ENCODE data around the gene MAPRE2.
A peak's percentile ranks its signal among the peaks of the same experiment; 100 is the strongest.

The MAPRE2 gene

GRCh38 chr18:35121038-35121437 is 79.8 kb downstream of the MAPRE2 start:
- Histone ChIP-seq H2BK15ac (ENCODE audit: low read depth, poor library complexity, severe bottlenecking) (no peak overlapping the region), H3K9me3 (ENCODE audit: control insufficient read depth, low read length) (no peaks in the 10 kb centered on the region), H3K27ac (ENCODE audit: low read length, poor library complexity, severe bottlenecking) (no peak overlapping the region), H2BK12ac (ENCODE audit: low read length in 2 of 2) (no peak overlapping the region), H3K79me1 (replicated peaks; ENCODE audit: low read length, poor library complexity, severe bottlenecking) (peaks cover 29% of the 10 kb centered on the region), H3K36me3 (ENCODE audit: control insufficient read depth in 1 of 2, insufficient read depth in 2 of 2, low read depth in 1 of 2, low read length in 2 of 2) (no peaks in the 10 kb centered on the region), H3K4me1 (ENCODE audit: control insufficient read depth, insufficient read depth, low read depth, low read length) (peaks cover 17% of the 10 kb centered on the region), H3K9ac (ENCODE audit: low read length) (no peak overlapping the region), H2BK120ac (ENCODE audit: low read depth, low read length) (no peak overlapping the region), H2BK5ac (ENCODE audit: low read depth, low read length, poor library complexity, severe bottlenecking) (no peak overlapping the region), H2AK5ac (ENCODE audit: low read length, severe bottlenecking) (no peak overlapping the region), H3K14ac (ENCODE audit: low read length in 2 of 2) (no peak overlapping the region), H3K4me2 (ENCODE audit: low read length, poor library complexity, severe bottlenecking) (no peak overlapping the region), H3K4ac (ENCODE audit: low read depth in 1 of 2, low read length in 2 of 2) (no peak overlapping the region), H4K8ac (ENCODE audit: low read length) (no peak overlapping the region), H3K4me3 (ENCODE audit: insufficient read depth in 1 of 2, low read depth in 1 of 2, low read length in 2 of 2) (no peak overlapping the region), H4K91ac (ENCODE audit: low read length) (no peak overlapping the region), H3K27me3 (ENCODE audit: control insufficient read depth in 1 of 2, insufficient read depth in 1 of 2, low read length in 2 of 2) (no peaks in the 10 kb centered on the region), H2AFZ (ENCODE audit: low read depth, low read length) (no peak overlapping the region), H3K18ac (ENCODE audit: low read depth in 1 of 2, low read length in 2 of 2) (no peak overlapping the region), H3K23ac (ENCODE audit: low read length in 2 of 2) (no peak overlapping the region)
- no peak for DNase-seq
- 91% methylated on average over 3 of the region's 3 CpGs for WGBS

DNA sequence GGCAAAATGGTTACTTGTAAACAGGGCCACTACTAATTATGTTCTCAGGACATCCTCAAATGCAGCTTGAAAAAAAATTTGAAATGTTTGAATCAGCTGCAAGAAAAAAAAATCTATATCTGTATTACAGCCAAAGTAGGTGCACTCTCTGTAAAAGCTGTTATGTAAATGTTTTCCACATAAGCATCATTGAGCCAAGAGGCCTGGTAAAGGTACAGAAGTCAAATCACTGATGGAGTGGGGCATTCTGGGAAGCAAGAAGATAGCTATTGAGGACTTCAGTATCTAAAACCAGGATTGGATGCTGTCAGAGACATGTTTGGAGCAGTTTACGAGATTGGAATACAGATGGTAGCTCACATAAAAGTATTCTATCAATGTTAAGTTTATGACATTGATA is 80.3 kb downstream of the MAPRE2 start:
- Histone ChIP-seq H2AK5ac (ENCODE audit: low read length, severe bottlenecking) (no peak overlapping the region), H2BK120ac (ENCODE audit: low read depth, low read length) (no peak overlapping the region), H4K8ac (ENCODE audit: low read length) (no peak overlapping the region), H3K4me2 (ENCODE audit: low read length, poor library complexity, severe bottlenecking) (no peak overlapping the region), H3K14ac (ENCODE audit: low read length in 2 of 2) (no peak overlapping the region), H3K4me1 (ENCODE audit: control insufficient read depth, insufficient read depth, low read depth, low read length) (peaks cover 17% of the 10 kb centered on the region), H3K18ac (ENCODE audit: low read depth in 1 of 2, low read length in 2 of 2) (no peak overlapping the region), H3K4ac (ENCODE audit: low read depth in 1 of 2, low read length in 2 of 2) (no peak overlapping the region), H3K9me3 (ENCODE audit: control insufficient read depth, low read length) (no peaks in the 10 kb centered on the region), H3K27ac (ENCODE audit: low read length, poor library complexity, severe bottlenecking) (no peak overlapping the region), H2BK15ac (ENCODE audit: low read depth, poor library complexity, severe bottlenecking) (no peak overlapping the region), H2AFZ (ENCODE audit: low read depth, low read length) (no peak overlapping the region), H2BK12ac (ENCODE audit: low read length in 2 of 2) (no peak overlapping the region), H3K36me3 (ENCODE audit: control insufficient read depth in 1 of 2, insufficient read depth in 2 of 2, low read depth in 1 of 2, low read length in 2 of 2) (no peaks in the 10 kb centered on the region), H3K23ac (ENCODE audit: low read length in 2 of 2) (no peak overlapping the region), H2BK5ac (ENCODE audit: low read depth, low read length, poor library complexity, severe bottlenecking) (no peak overlapping the region), H4K91ac (ENCODE audit: low read length) (no peak overlapping the region), H3K4me3 (ENCODE audit: insufficient read depth in 1 of 2, low read depth in 1 of 2, low read length in 2 of 2) (no peak overlapping the region), H3K27me3 (ENCODE audit: control insufficient read depth in 1 of 2, insufficient read depth in 1 of 2, low read length in 2 of 2) (no peaks in the 10 kb centered on the region), H3K9ac (ENCODE audit: low read length) (no peak overlapping the region), H3K79me1 (replicated peaks; ENCODE audit: low read length, poor library complexity, severe bottlenecking) (peaks cover 26% of the 10 kb centered on the region)
- 93% methylated on average over 1 of the region's 1 CpG for WGBS
- DNase-seq, result no peak

DNA sequence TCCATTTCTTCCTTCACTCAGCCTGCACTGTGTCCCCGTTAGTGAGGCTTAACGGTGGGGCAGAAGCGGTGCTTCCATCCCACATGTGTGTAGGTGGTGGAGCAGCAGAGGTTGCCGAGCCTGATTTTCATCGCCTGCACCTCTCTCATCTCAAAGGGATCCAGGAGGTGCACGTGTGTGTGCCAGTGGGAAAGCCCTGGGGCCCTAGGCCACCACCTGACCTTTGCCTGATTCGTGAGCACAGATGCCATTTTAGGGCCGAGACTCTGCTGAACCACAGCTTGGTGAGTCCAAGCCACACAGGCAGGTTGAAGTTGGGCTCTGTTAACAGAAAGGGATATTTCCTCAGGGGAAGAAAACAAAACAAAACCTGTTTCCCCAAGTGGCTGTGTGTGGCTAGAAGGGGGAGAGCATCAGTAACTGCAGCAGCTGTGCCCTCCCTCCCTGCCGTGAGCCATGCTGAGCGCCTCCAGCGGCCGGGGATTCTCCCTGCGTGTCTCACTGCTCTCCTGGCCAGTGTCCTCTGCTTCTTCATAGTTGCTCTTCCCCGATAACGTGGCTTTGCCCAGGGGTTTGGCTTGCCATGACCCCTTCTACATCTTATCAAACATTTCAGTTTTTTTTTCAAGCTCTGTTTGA is 81.5 kb downstream of the MAPRE2 start:
- WGBS, result 79% methylated on average over 13 of the region's 15 CpGs
- no peak for DNase-seq
- peak overlapping the region in 1 of 2 experiments; percentile 69 for H3K14ac ChIP-seq (ENCODE audit: low read length in 2 of 2)
- no peak overlapping the region for H3K9ac ChIP-seq (ENCODE audit: low read length)
- H3K4me1 ChIP-seq (ENCODE audit: control insufficient read depth, insufficient read depth, low read depth, low read length), result peaks cover 13% of the 10 kb centered on the region
- H3K18ac ChIP-seq (ENCODE audit: low read depth in 1 of 2, low read length in 2 of 2), result no peak overlapping the region
- H2BK120ac ChIP-seq (ENCODE audit: low read depth, low read length), result no peak overlapping the region
- H3K79me1 ChIP-seq (replicated peaks; ENCODE audit: low read length, poor library complexity, severe bottlenecking), result peaks cover 22% of the 10 kb centered on the region
- no peaks in the 10 kb centered on the region for H3K9me3 ChIP-seq (ENCODE audit: control insufficient read depth, low read length)
- no peaks in the 10 kb centered on the region for H3K27me3 ChIP-seq (ENCODE audit: control insufficient read depth in 1 of 2, insufficient read depth in 1 of 2, low read length in 2 of 2)
- no peak overlapping the region for H3K4me3 ChIP-seq (ENCODE audit: insufficient read depth in 1 of 2, low read depth in 1 of 2, low read length in 2 of 2)
- H2AFZ ChIP-seq (ENCODE audit: low read depth, low read length), result no peak overlapping the region
- H3K23ac ChIP-seq (ENCODE audit: low read length in 2 of 2), result no peak overlapping the region
- no peak overlapping the region for H4K8ac ChIP-seq (ENCODE audit: low read length)
- no peak overlapping the region for H2BK15ac ChIP-seq (ENCODE audit: low read depth, poor library complexity, severe bottlenecking)
- H3K4me2 ChIP-seq (ENCODE audit: low read length, poor library complexity, severe bottlenecking), result no peak overlapping the region
- H4K91ac ChIP-seq (ENCODE audit: low read length), result no peak overlapping the region
- H3K36me3 ChIP-seq (ENCODE audit: control insufficient read depth in 1 of 2, insufficient read depth in 2 of 2, low read depth in 1 of 2, low read length in 2 of 2), result peaks cover 3 to 7% of the 10 kb centered on the region in 2 experiments
- H2BK5ac ChIP-seq (ENCODE audit: low read depth, low read length, poor library complexity, severe bottlenecking), result no peak overlapping the region
- no peak overlapping the region for H3K27ac ChIP-seq (ENCODE audit: low read length, poor library complexity, severe bottlenecking)
- H2AK5ac ChIP-seq (ENCODE audit: low read length, severe bottlenecking), result no peak overlapping the region
- H3K4ac ChIP-seq (ENCODE audit: low read depth in 1 of 2, low read length in 2 of 2), result no peak overlapping the region
- H2BK12ac ChIP-seq (ENCODE audit: low read length in 2 of 2), result no peak overlapping the region

GRCh38 chr18:35123811-35124210 is 82.6 kb downstream of the MAPRE2 start:
- Histone ChIP-seq H3K14ac (ENCODE audit: low read length in 2 of 2) (no peak overlapping the region), H3K36me3 (ENCODE audit: control insufficient read depth in 1 of 2, insufficient read depth in 2 of 2, low read depth in 1 of 2, low read length in 2 of 2) (peaks cover 6 to 11% of the 10 kb centered on the region in 2 experiments)

More at GRCh38 chr18:35123811-35124210, 82.6 kb downstream of the MAPRE2 start:
- no peak overlapping the region for H4K91ac ChIP-seq (ENCODE audit: low read length)
- H3K9ac ChIP-seq (ENCODE audit: low read length), result no peak overlapping the region
- H2AK5ac ChIP-seq (ENCODE audit: low read length, severe bottlenecking), result no peak overlapping the region
- no peak overlapping the region for H2BK5ac ChIP-seq (ENCODE audit: low read depth, low read length, poor library complexity, severe bottlenecking)
- no peak overlapping the region for H3K18ac ChIP-seq (ENCODE audit: low read depth in 1 of 2, low read length in 2 of 2)
- no peak overlapping the region for H4K8ac ChIP-seq (ENCODE audit: low read length)
- H3K23ac ChIP-seq (ENCODE audit: low read length in 2 of 2), result no peak overlapping the region
- no peak for DNase-seq
- H2AFZ ChIP-seq (ENCODE audit: low read depth, low read length), result no peak overlapping the region
- H3K79me1 ChIP-seq (replicated peaks; ENCODE audit: low read length, poor library complexity, severe bottlenecking), result peaks cover 22% of the 10 kb centered on the region
- no peak overlapping the region for H3K4me2 ChIP-seq (ENCODE audit: low read length, poor library complexity, severe bottlenecking)
- no peak overlapping the region for H3K27ac ChIP-seq (ENCODE audit: low read length, poor library complexity, severe bottlenecking)
- no peaks in the 10 kb centered on the region for H3K27me3 ChIP-seq (ENCODE audit: control insufficient read depth in 1 of 2, insufficient read depth in 1 of 2, low read length in 2 of 2)
- no peak overlapping the region for H2BK12ac ChIP-seq (ENCODE audit: low read length in 2 of 2)
- H3K4me3 ChIP-seq (ENCODE audit: insufficient read depth in 1 of 2, low read depth in 1 of 2, low read length in 2 of 2), result no peak overlapping the region
- no peak overlapping the region for H3K4ac ChIP-seq (ENCODE audit: low read depth in 1 of 2, low read length in 2 of 2)
- no peak overlapping the region for H2BK120ac ChIP-seq (ENCODE audit: low read depth, low read length)
- H3K9me3 ChIP-seq (ENCODE audit: control insufficient read depth, low read length), result no peaks in the 10 kb centered on the region
- H2BK15ac ChIP-seq (ENCODE audit: low read depth, poor library complexity, severe bottlenecking), result no peak overlapping the region
- H3K4me1 ChIP-seq (ENCODE audit: control insufficient read depth, insufficient read depth, low read depth, low read length), result peaks cover 6% of the 10 kb centered on the region
